NB4 (cell line): Measurements from ENCODE around the gene APRT.

ENCODE experiments used
- CTCF ChIP-seq: IDR thresholded peaks from one replicate; pipeline ENCODE4 v1.5.1; 2012; ENCODE audit warnings: low read depth, low read length
- MAX ChIP-seq: IDR thresholded peaks from 2 replicates; pipeline ENCODE4 v1.6.1; 2011; ENCODE audit warnings: low read depth, low read length
- MYC ChIP-seq: IDR thresholded peaks from 2 replicates; pipeline ENCODE4 v1.6.1; 2011; ENCODE audit warnings: low read depth, low read length
- POLR2A ChIP-seq: IDR thresholded peaks from 2 replicates; pipeline ENCODE4 v1.6.1; 2011; ENCODE audit warnings: mild to moderate bottlenecking; ENCODE audit not compliant: insufficient read length; ENCODE audit errors: extremely low read depth

DNA sequence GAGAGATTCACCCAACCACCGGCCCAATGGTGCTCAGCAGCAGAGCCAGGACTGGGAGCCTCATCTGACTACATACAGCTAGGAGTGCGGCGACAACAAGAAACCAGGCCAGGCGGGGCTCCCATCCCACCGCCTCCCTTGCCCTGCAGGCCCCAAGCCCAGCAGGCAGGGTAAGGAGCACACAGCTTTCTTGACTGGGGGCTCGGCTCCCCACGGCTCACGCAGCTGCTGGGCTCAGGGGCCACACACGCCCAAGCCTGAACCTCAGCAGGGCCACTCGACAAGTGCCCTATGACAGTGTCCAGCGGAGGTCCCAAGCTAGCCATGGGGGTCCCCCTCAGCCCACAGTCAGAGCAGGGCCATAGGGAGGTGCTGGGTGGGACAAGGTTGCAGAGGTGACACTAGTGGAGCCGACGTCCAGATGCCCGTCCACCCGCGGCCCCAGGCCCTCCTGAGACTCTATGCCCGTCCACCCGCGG is 40.4 kb downstream of the APRT start:
- TF ChIP-seq MAX (no peak), CTCF (no peak), MYC (no peak), POLR2A (no peak)
